Karpas-422 (cell line): ENCODE data around the gene FHL3. TPM values are rescaled to one million over a fixed set of nuclear protein-coding genes. Genes with fewer than 3 reads are reported as not detected.
"Not testable (repeated sequence)": the region's sequence is repeated elsewhere in the genome, so short reads cannot be mapped to it uniquely, and the experiment has no call there.

Experiments
- DNase-seq: peaks from one replicate; pipeline ENCODE4 v3.0.0-alpha.2; 2015
- H2AFZ ChIP-seq: fragments of 200-600 bp; sonication (generic); 2 replicates; pipeline ENCODE4 v1.6.1; 2014; ENCODE audit warnings: antibody characterized with exemption, low read length, mixed read lengths
- H3K27ac ChIP-seq: fragments of 200-600 bp; sonication (generic); 2 replicates; pipeline ENCODE4 v1.5.1; 2014; ENCODE audit warnings: mild to moderate bottlenecking, low read length, moderate library complexity
- H3K27me3 ChIP-seq: fragments of 200-600 bp; sonication (generic); 2 replicates; pipeline ENCODE4 v1.6.1; 2014; ENCODE audit warnings: low read length, mixed read lengths
- H3K36me3 ChIP-seq: fragments of 200-600 bp; sonication (generic); 2 replicates; pipeline ENCODE4 v1.6.1; 2014; ENCODE audit warnings: low read length, mixed read lengths; ENCODE audit not compliant: insufficient read depth
- H3K4me1 ChIP-seq: fragments of 200-600 bp; sonication (generic); 2 replicates; pipeline ENCODE4 v1.6.1; 2014; ENCODE audit warnings: mild to moderate bottlenecking, low read length, mixed read lengths
- H3K4me2 ChIP-seq: fragments of 200-600 bp; sonication (generic); 2 replicates; pipeline ENCODE4 v1.6.1; 2014; ENCODE audit warnings: low read length, low read depth, mild to moderate bottlenecking; ENCODE audit not compliant: poor library complexity, severe bottlenecking
- H3K4me3 ChIP-seq: fragments of 200-600 bp; sonication (generic); 2 replicates; pipeline ENCODE4 v1.5.1; 2014; ENCODE audit warnings: mild to moderate bottlenecking, antibody characterized with exemption, low read length, mixed read lengths
- H3K79me2 ChIP-seq: fragments of 200-600 bp; sonication (generic); 2 replicates; pipeline ENCODE4 v1.6.1; 2014; ENCODE audit warnings: mild to moderate bottlenecking, low read length, mixed read lengths
- H3K9ac ChIP-seq: fragments of 200-600 bp; sonication (generic); 2 replicates; pipeline ENCODE4 v1.6.0; 2014; ENCODE audit warnings: low read length
- H3K9me2 ChIP-seq: fragments of 200-600 bp; sonication (generic), shearing (Covaris generic); replicated peaks from 2 replicates; pipeline ENCODE4 v1.6.0; 2014; ENCODE audit warnings: mild to moderate bottlenecking, low read length, moderate library complexity; ENCODE audit not compliant: insufficient read depth
- H3K9me3 ChIP-seq: fragments of 300-700, 200-600 bp; sonication (generic); 2 replicates; pipeline ENCODE4 v1.6.1; 2014; ENCODE audit warnings: low read length, mixed read lengths
- H4K20me1 ChIP-seq: fragments of 200-600 bp; sonication (generic); 2 replicates; pipeline ENCODE4 v1.6.1; 2014; ENCODE audit warnings: mild to moderate bottlenecking, antibody characterized with exemption, low read length, low read depth; ENCODE audit not compliant: insufficient read depth
- total RNA-seq: library from RNA; depleted of rRNA; stranded (reverse); fragments of >200 nt; shearing (Covaris generic); gene quantifications from 2 replicates; pipeline ENCODE4 v1.2.3, GENCODE V29; 2014; ENCODE audit warnings: low replicate concordance

Gene FHL3
- total RNA-seq, 1 experiment from 2014 or later = 10.7 TPM

- Histone ChIP-seq H3K27ac (no peak overlapping the region), H3K36me3 (peaks cover 34% of the 10 kb centered on the region), H3K9me2 (no peaks in the 10 kb centered on the region), H3K4me2 (no peak overlapping the region), H3K9me3 (no peaks in the 10 kb centered on the region), H3K4me1 (no peaks in the 10 kb centered on the region), H4K20me1 (no peaks in the 10 kb centered on the region), H3K79me2 (no peaks in the 10 kb centered on the region), H3K9ac (no peak overlapping the region), H3K4me3 (no peak overlapping the region), H3K27me3 (no peaks in the 10 kb centered on the region), H2AFZ (no peak overlapping the region)
- no peak for DNase-seq
Observed at GRCh38 chr1:37965301-37965700, 40.0 kb downstream of the FHL3 start.

GRCh38 chr1:37964106-37964505, 41.2 kb downstream of the FHL3 start:
- H3K9me2 ChIP-seq, H3K4me1 ChIP-seq, H3K27ac ChIP-seq, H3K4me2 ChIP-seq, H3K9ac ChIP-seq, H3K4me3 ChIP-seq, H3K9me3 ChIP-seq, H3K79me2 ChIP-seq, H3K27me3 ChIP-seq, DNase-seq, H2AFZ ChIP-seq, H4K20me1 ChIP-seq: not testable (repeated sequence)
- peaks cover 30% of the 10 kb centered on the region for H3K36me3 ChIP-seq

- Histone ChIP-seq H3K36me3 (peaks cover 16% of the 10 kb centered on the region; the same call in 1 of the 2 replicates), H2AFZ (no peak overlapping the region), H3K4me1 (peaks cover 18% of the 10 kb centered on the region), H4K20me1 (peaks cover 8% of the 10 kb centered on the region; the same call in 1 of the 2 replicates), H3K9ac (no peak overlapping the region), H3K27ac (no peak overlapping the region), H3K79me2 (no peaks in the 10 kb centered on the region), H3K9me2 (no peaks in the 10 kb centered on the region), H3K27me3 (no peaks in the 10 kb centered on the region), H3K9me3 (no peaks in the 10 kb centered on the region), H3K4me2 (no peak overlapping the region), H3K4me3 (no peak overlapping the region)
- no peak for DNase-seq
Observed at GRCh38 chr1:37958690-37959089, 46.6 kb downstream of the FHL3 start.

- no peak overlapping the region for H3K4me3 ChIP-seq
- no peaks in the 10 kb centered on the region for H3K27me3 ChIP-seq
- no peak overlapping the region for H3K9ac ChIP-seq
- H3K36me3 ChIP-seq = peaks cover 12% of the 10 kb centered on the region; the same call in 1 of the 2 replicates
- H3K4me1 ChIP-seq = peaks cover 22% of the 10 kb centered on the region
- no peak for DNase-seq
- H3K9me3 ChIP-seq = no peaks in the 10 kb centered on the region
- H3K79me2 ChIP-seq = no peaks in the 10 kb centered on the region
- no peak overlapping the region for H3K4me2 ChIP-seq
- no peaks in the 10 kb centered on the region for H3K9me2 ChIP-seq
- H3K27ac ChIP-seq = no peak overlapping the region
- H2AFZ ChIP-seq = no peak overlapping the region
- peaks cover 8% of the 10 kb centered on the region; the same call in 1 of the 2 replicates for H4K20me1 ChIP-seq
Observed at GRCh38 chr1:37955685-37956084, 49.6 kb downstream of the FHL3 start.

- H3K4me1 ChIP-seq = peaks cover 22% of the 10 kb centered on the region
- H3K27ac ChIP-seq = no peak overlapping the region
- no peak overlapping the region for H3K4me3 ChIP-seq
- peaks cover 7% of the 10 kb centered on the region; the same call in 1 of the 2 replicates for H3K36me3 ChIP-seq
- H3K4me2 ChIP-seq = peak overlapping the region; percentile 16
- H3K79me2 ChIP-seq = no peaks in the 10 kb centered on the region
- no peaks in the 10 kb centered on the region for H3K9me2 ChIP-seq
- no peak overlapping the region for H2AFZ ChIP-seq
- no peaks in the 10 kb centered on the region for H3K27me3 ChIP-seq
- H4K20me1 ChIP-seq = peaks cover 8% of the 10 kb centered on the region; the same call in 1 of the 2 replicates
- H3K9me3 ChIP-seq = no peaks in the 10 kb centered on the region
- peak; percentile 67 for DNase-seq
- H3K9ac ChIP-seq = no peak overlapping the region
Observed at GRCh38 chr1:37954316-37954971, 50.9 kb downstream of the FHL3 start.

- no peaks in the 10 kb centered on the region for H3K27me3 ChIP-seq
- peaks cover 8% of the 10 kb centered on the region; the same call in 1 of the 2 replicates for H4K20me1 ChIP-seq
- H3K79me2 ChIP-seq = no peaks in the 10 kb centered on the region
- DNase-seq = no peak
- H3K4me1 ChIP-seq = peaks cover 38% of the 10 kb centered on the region
- H3K4me3 ChIP-seq = no peak overlapping the region
- no peaks in the 10 kb centered on the region for H3K9me2 ChIP-seq
- no peak overlapping the region for H3K9ac ChIP-seq
- no peaks in the 10 kb centered on the region for H3K9me3 ChIP-seq
- H3K4me2 ChIP-seq = no peak overlapping the region
- H2AFZ ChIP-seq = no peak overlapping the region
- no peak overlapping the region for H3K27ac ChIP-seq
- peaks cover 3% of the 10 kb centered on the region; the same call in 1 of the 2 replicates for H3K36me3 ChIP-seq
Observed at GRCh38 chr1:37952738-37953137, 52.6 kb downstream of the FHL3 start.

GRCh38 chr1:37951783-37952624, 53.3 kb downstream of the FHL3 start:
- H3K4me3 ChIP-seq = no peak overlapping the region
- H3K27ac ChIP-seq = no peak overlapping the region
- no peaks in the 10 kb centered on the region for H3K9me3 ChIP-seq
- H4K20me1 ChIP-seq = peaks cover 8% of the 10 kb centered on the region; the same call in 1 of the 2 replicates
- H3K79me2 ChIP-seq = no peaks in the 10 kb centered on the region
- no peak overlapping the region for H3K9ac ChIP-seq
- no peaks in the 10 kb centered on the region for H3K9me2 ChIP-seq
- no peaks in the 10 kb centered on the region for H3K36me3 ChIP-seq
- no peaks in the 10 kb centered on the region for H3K27me3 ChIP-seq
- no peak for DNase-seq
- H2AFZ ChIP-seq = no peak overlapping the region
- no peak overlapping the region for H3K4me2 ChIP-seq
- H3K4me1 ChIP-seq = peaks cover 45% of the 10 kb centered on the region

GRCh38 chr1:37951041-37951782, 54.1 kb downstream of the FHL3 start:
- Histone ChIP-seq H3K9me3 (no peaks in the 10 kb centered on the region), H3K9me2 (no peaks in the 10 kb centered on the region), H3K4me2 (no peak overlapping the region), H3K9ac (no peak overlapping the region), H3K4me1 (peaks cover 48% of the 10 kb centered on the region), H3K4me3 (no peak overlapping the region), H2AFZ (no peak overlapping the region), H3K79me2 (no peaks in the 10 kb centered on the region), H3K36me3 (no peaks in the 10 kb centered on the region), H3K27me3 (no peaks in the 10 kb centered on the region), H4K20me1 (peaks cover 8% of the 10 kb centered on the region; the same call in 1 of the 2 replicates), H3K27ac (no peak overlapping the region)
- no peak for DNase-seq
